Skeletal muscle satellite cell (primary cell): Measurements from ENCODE around the gene CTDSPL.
A peak's percentile ranks its signal among the peaks of the same experiment; 100 is the strongest.

ENCODE experiments used
- H3K27me3 ChIP-seq: 2 replicates; pipeline ENCODE4 v1.7.0; 2013; ENCODE audit warnings: low read length; ENCODE audit not compliant: control insufficient read depth, insufficient read depth
- H3K36me3 ChIP-seq: 2 replicates; pipeline ENCODE4 v1.7.0; 2013; ENCODE audit warnings: mild to moderate bottlenecking, control low read depth, low read length; ENCODE audit not compliant: insufficient read depth
- H3K4me1 ChIP-seq: 2 replicates; pipeline ENCODE4 v1.7.0; 2013; ENCODE audit warnings: low read length; ENCODE audit not compliant: control insufficient read depth, insufficient read depth
- H3K4me2 ChIP-seq: 2 replicates; pipeline ENCODE4 v1.7.0; 2013; ENCODE audit warnings: mild to moderate bottlenecking, low read length
- H3K4me3 ChIP-seq: 2 replicates; pipeline ENCODE4 v1.7.0; 2013; ENCODE audit warnings: low read length
- H3K9ac ChIP-seq: 2 replicates; pipeline ENCODE4 v1.7.0; 2013; ENCODE audit warnings: mild to moderate bottlenecking, low read depth, low read length, moderate library complexity
- H3K9me3 ChIP-seq: replicated peaks from 2 replicates; pipeline ENCODE4 v1.7.0; 2013; ENCODE audit warnings: mild to moderate bottlenecking, control low read depth, low read length

The CTDSPL gene

DNA sequence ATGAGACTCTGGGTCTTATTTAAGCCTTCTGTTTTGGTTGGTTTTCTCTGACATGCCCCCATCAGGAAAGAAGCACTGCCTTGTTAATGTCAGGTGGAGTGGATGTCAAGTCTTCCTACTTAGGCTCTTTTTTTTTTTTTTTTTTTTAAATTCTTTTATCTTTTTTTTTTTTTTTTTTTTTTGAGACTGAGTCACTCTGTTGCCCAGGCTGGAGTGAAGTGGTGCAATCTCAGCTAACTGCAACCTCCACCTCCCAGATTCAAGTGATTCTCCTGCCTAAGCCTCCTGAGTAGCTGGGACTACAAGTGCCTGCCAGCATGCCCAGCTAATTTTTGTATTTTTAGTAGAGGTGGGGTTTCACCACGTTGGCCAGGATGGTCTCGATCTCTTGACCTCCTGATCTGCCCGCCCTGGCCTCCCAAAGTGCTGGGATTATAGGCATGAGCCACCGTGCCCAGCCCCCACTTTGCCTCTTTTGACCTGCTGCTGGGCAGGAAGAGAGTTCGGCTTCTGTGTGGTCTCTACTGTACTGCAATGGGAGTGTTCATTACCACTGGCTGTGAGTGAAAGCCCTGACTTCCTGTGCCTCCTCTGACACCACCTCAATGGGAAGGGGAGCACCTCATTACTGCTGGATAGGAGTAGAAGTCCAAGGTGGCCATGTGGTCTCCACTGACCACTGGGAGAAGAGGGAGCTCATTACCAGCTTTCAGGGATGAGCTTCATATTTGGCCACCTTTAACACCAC is 10.9 kb downstream of the CTDSPL start:
- H3K9me3 ChIP-seq, result no peaks in the 10 kb centered on the region
- no peaks in the 10 kb centered on the region for H3K27me3 ChIP-seq
- H3K36me3 ChIP-seq, result no peaks in the 10 kb centered on the region
- H3K9ac ChIP-seq, result no peak overlapping the region
- H3K4me1 ChIP-seq, result no peaks in the 10 kb centered on the region
- H3K4me2 ChIP-seq, result no peak overlapping the region
- H3K4me3 ChIP-seq, result no peak overlapping the region

GRCh38 chr3:37876279-37876678 is 14.6 kb downstream of the CTDSPL start:
- no peaks in the 10 kb centered on the region for H3K27me3 ChIP-seq
- no peaks in the 10 kb centered on the region for H3K36me3 ChIP-seq
- no peak overlapping the region for H3K9ac ChIP-seq
- H3K4me1 ChIP-seq, result no peaks in the 10 kb centered on the region
- no peak overlapping the region for H3K4me2 ChIP-seq
- no peaks in the 10 kb centered on the region for H3K9me3 ChIP-seq
- H3K4me3 ChIP-seq, result no peak overlapping the region

DNA sequence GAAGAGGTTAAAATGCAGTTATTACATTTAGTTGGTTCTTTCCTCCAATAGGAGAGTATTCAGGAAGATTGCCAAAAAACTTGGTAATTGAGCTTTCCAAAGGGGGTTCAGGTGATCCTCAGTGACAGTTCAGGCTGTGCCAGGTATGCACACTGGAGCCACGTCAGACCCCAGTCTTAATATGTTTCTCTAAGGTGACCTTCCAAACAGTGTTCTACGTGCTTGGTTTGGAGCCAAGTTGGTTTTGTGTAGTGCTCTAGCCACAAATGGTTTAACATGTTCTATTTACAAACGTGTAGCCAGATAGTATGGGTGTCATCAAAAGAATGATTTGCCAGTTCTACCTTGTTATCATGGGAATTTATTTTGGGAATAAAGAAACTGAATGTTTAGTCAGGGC is 21.0 kb downstream of the CTDSPL start:
- Histone ChIP-seq H3K4me1 (no peaks in the 10 kb centered on the region), H3K9me3 (no peaks in the 10 kb centered on the region), H3K9ac (no peak overlapping the region), H3K27me3 (no peaks in the 10 kb centered on the region), H3K4me2 (no peak overlapping the region), H3K36me3 (no peaks in the 10 kb centered on the region), H3K4me3 (no peak overlapping the region)

DNA sequence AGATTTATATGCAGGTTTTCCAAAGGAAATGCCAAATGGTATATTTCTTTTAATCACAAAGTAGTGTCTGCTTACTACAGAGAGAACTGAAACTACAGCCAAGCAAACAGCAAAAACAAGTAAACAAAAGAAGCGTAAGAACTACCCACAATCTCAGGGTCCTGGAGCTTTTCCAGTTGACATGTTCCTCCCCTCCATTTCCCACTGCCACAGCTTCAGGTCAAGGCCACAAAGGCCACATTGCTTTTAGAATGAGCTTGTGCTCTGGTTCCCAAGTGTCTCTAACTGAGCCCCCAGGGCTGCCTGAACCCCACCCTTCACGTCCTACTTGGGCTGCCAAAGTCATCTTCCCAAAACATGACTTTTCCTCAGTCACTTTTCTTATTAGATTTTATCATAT is 24.1 kb downstream of the CTDSPL start:
- no peak overlapping the region for H3K9ac ChIP-seq
- H3K9me3 ChIP-seq, result no peaks in the 10 kb centered on the region
- no peak overlapping the region for H3K4me3 ChIP-seq
- H3K36me3 ChIP-seq, result peaks cover 2% of the 10 kb centered on the region
- no peaks in the 10 kb centered on the region for H3K27me3 ChIP-seq
- no peak overlapping the region for H3K4me2 ChIP-seq
- no peaks in the 10 kb centered on the region for H3K4me1 ChIP-seq

DNA sequence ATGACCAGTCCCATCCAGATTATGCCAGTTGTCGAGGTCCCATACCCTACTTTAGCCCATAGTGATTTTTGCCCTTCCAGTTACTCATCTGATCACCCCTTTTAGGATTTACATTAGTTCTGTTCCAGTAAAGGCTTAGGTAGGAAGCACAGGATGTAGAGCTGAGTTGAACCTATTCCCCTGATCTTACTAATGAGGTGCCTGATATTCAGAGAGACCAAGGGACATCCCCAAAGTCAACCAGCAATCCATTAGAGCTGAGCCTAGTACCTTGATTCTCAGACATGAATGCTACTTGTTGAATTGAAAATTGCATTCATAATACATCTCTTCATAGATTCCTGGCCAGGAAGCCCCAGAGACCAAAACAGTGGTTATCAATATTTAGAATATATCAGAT is 24.7 kb downstream of the CTDSPL start:
- no peaks in the 10 kb centered on the region for H3K4me1 ChIP-seq
- H3K9ac ChIP-seq, result no peak overlapping the region
- H3K4me3 ChIP-seq, result no peak overlapping the region
- H3K4me2 ChIP-seq, result no peak overlapping the region
- H3K9me3 ChIP-seq, result no peaks in the 10 kb centered on the region
- peaks cover 2% of the 10 kb centered on the region for H3K36me3 ChIP-seq
- no peaks in the 10 kb centered on the region for H3K27me3 ChIP-seq

DNA sequence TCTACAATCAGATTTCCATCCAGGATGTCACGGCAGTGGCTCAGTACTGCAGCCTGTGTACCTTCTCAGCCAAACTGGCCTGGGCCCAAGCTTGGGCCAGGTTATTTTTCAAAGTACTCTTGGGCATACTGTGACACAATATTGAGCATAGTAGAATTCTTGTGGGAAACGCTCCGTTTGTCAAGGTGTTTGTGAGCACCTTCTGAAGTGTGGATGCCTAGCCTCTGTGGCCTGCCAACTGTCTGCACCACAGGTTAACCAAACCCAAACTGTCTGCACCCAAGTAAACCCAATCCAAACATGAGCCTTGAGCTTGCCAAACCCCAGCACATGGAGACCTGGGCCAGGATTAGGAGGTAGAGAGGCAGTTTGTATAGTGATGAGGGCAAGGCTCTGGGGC is 25.4 kb downstream of the CTDSPL start:
- no peaks in the 10 kb centered on the region for H3K27me3 ChIP-seq
- no peak overlapping the region for H3K4me3 ChIP-seq
- H3K9me3 ChIP-seq, result no peaks in the 10 kb centered on the region
- H3K4me1 ChIP-seq, result no peaks in the 10 kb centered on the region
- H3K36me3 ChIP-seq, result peaks cover 2% of the 10 kb centered on the region
- H3K4me2 ChIP-seq, result no peak overlapping the region
- H3K9ac ChIP-seq, result no peak overlapping the region

DNA sequence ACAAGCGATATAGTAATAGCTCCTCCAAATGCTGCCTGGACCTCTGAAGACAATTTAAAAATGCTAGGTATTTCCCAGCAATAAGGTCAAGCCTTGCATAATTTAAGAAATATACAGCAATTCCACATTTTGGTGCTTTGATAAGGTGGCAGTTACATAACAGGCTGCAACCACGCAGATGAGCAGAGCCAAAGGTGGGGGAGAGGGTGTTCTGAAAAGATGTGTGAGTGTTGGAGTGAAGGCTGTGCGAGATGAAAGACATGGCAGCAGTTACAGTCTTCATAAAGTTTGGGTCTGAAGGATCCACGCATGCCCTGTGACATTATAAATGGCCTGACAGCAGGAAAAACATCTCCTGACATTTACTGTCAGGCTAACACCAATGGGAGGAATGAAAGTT is 26.1 kb downstream of the CTDSPL start:
- Histone ChIP-seq H3K4me1 (peaks cover 4% of the 10 kb centered on the region), H3K9me3 (no peaks in the 10 kb centered on the region)

DNA sequence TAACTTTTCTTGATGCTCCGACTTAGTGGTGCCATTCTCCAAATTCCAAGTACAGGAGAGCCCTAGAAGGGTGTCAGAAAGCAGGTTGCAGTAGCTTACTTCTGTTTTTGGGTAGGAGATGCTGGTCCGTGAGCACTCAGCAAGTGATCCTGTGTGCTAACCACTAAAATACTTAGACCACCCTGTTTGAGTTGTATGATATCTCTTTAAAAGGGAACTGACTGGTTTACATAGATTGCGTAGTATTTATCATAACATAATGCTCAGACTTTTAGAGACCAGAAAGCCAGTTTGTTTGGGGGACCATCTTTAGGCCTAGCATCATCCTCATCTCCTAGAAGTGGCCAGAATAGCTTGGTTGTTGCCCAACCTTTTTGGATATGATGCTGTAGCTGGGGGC is 26.7 kb downstream of the CTDSPL start:
- H3K27me3 ChIP-seq, result no peaks in the 10 kb centered on the region
- peaks cover 2% of the 10 kb centered on the region for H3K36me3 ChIP-seq
- no peaks in the 10 kb centered on the region for H3K9me3 ChIP-seq
- peaks cover 10% of the 10 kb centered on the region for H3K4me1 ChIP-seq
- H3K4me2 ChIP-seq, result no peak overlapping the region
- H3K4me3 ChIP-seq, result no peak overlapping the region
- no peak overlapping the region for H3K9ac ChIP-seq

More for the DNA sequence above, 26.1 kb downstream of the CTDSPL start:
- Histone ChIP-seq H3K4me2 (no peak overlapping the region), H3K4me3 (no peak overlapping the region), H3K27me3 (no peaks in the 10 kb centered on the region), H3K9ac (no peak overlapping the region), H3K36me3 (peaks cover 2% of the 10 kb centered on the region)

GRCh38 chr3:37890522-37890921 is 28.8 kb downstream of the CTDSPL start:
- H3K9me3 ChIP-seq, result no peaks in the 10 kb centered on the region
- no peaks in the 10 kb centered on the region for H3K27me3 ChIP-seq
- no peak overlapping the region for H3K4me2 ChIP-seq
- H3K4me1 ChIP-seq, result peaks cover 12% of the 10 kb centered on the region
- H3K4me3 ChIP-seq, result no peak overlapping the region
- H3K9ac ChIP-seq, result no peak overlapping the region
- peaks cover 2% of the 10 kb centered on the region for H3K36me3 ChIP-seq

DNA sequence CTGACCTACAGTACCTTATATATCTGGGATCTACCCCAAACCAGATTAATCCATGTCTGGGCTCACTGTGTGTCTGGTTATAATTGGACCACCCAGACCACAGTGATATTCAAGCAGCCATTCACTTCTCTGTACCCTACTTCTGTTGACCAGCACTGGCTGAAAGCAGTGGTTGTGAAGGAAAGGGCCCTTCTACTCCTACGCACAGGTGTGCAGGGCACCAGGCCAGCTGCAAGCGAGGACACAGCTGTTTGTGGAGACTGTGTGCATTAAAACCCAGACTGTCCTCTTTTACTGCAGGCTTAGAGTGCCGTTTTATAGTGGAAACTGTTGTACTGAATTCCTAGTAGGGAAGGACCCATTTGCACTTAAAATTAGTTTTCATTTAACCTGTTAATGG is 29.5 kb downstream of the CTDSPL start:
- H3K9me3 ChIP-seq, result no peaks in the 10 kb centered on the region
- H3K9ac ChIP-seq, result no peak overlapping the region
- H3K4me2 ChIP-seq, result no peak overlapping the region
- no peak overlapping the region for H3K4me3 ChIP-seq
- peaks cover 12% of the 10 kb centered on the region for H3K4me1 ChIP-seq
- H3K36me3 ChIP-seq, result peaks cover 2% of the 10 kb centered on the region
- H3K27me3 ChIP-seq, result no peaks in the 10 kb centered on the region

DNA sequence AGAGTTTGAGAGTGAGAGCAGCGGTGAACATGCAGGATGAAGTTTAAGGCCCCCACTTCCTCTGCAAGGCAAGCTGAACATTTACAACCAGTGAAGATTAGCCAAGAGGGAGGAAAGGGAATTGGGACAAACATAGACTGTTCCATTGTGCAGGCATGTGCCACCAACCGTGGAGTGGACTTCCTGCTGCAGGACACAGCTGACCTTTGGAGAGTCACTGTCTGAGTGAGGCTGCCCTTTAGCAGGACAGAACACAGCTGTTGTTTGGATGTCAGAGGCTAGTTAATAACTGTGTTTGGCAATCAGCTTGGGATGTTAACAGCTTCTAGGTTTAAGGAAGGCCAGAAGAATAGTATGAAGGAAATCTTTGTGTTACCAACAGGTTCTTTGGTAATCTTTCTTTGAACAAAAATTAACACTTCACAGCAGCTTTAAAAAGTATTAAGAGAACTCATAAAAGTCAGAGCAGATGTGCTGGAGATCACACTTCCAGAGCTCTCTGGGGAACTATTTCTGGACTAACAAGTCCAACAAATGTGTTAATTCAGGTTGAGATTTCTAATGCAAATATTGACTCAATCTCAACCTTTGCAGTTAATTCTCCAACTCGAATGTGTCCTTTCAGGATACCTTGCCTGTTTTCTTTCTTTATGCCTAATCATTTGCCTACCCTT is 31.4 kb downstream of the CTDSPL start:
- H3K9ac ChIP-seq, result no peak overlapping the region

DNA sequence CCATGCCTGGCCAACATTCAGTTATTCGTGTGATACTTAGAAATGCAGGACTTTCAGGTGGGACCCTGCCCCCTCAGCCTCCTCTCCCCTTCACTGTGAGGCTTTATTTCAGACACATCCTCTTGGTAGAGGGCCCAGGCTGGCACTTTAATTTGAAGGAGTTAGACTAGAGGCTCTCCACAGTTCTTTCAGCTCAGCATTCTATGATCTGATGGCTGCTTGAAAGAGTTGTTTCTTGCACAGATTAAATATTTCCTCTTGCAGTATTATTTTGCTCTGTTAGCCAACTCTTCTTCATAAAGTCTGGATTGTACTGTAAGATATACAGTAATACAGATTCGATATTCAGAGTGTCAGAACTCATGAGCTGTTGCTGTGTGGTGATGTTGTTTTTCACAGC is 35.1 kb downstream of the CTDSPL start:
- Histone ChIP-seq H3K4me1 (peaks cover 15% of the 10 kb centered on the region), H3K9me3 (no peaks in the 10 kb centered on the region), H3K9ac (no peak overlapping the region), H3K4me3 (no peak overlapping the region), H3K36me3 (no peaks in the 10 kb centered on the region), H3K4me2 (no peak overlapping the region), H3K27me3 (no peaks in the 10 kb centered on the region)

More for the DNA sequence above, 31.4 kb downstream of the CTDSPL start:
- no peaks in the 10 kb centered on the region for H3K27me3 ChIP-seq
- H3K4me3 ChIP-seq, result no peak overlapping the region
- no peaks in the 10 kb centered on the region for H3K9me3 ChIP-seq
- H3K4me1 ChIP-seq, result peaks cover 15% of the 10 kb centered on the region
- H3K4me2 ChIP-seq, result peak overlapping the region; percentile 7
- H3K36me3 ChIP-seq, result peaks cover 2% of the 10 kb centered on the region
